ENCODE results near the gene MYOM1.

Gene MYOM1

DNA sequence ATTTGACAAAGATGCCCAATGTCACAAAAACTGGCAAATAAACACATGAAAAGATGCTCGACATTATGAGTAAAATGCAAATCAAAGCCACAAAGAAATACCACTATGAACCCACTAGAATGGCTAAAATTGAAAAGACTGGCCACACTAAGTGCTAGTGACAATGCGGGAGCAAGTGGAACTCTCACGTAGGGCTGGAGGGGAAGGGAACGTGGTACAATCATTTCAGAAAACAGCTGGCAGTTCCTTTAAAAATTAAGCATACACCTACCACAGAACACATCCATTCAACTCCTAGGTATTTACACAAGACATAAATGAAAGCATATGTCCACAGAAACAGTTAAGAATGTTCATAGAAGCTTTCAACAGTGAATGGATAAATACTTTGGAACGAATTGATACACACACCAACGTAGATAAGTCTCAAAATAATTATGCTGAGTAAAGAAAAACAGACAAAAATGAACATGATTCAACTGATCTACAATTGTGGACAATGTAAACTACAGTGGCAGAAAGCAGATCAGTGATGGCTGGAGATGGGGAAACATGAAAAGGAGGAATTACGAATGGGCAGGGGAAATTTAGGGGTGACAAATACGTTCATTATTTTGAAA lies 71.7 kb downstream of the MYOM1 start:
- DNase-seq, result no peak

DNA sequence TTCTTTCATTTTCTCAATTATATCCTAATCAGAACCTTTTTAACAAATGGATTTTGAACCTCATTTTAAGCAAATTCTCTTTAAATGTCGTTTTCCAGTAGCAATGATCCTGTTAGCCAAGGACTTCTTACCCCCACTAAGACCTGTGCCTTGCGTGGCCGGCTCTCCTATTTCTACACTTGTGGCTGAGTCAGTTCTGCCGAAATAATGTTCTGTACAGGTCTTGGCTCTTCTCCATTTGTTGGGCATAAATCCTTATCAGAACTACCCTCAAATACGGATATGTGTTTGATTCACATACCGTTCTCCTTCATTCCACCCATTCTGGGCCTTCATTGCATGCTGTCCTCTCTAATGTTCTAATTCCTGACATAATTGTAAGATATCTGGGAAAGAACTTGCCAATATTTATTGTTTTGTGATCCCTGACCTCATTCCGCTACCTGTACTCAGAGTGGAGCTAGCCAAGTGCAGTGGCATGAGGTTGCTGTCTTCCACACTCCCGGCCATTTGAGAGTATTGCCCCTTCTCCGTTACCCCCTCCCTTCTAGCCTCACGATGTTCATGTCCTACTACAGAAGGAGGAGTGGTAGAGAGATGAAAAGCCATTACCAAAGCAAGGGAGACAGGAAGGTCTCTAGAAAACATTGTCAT lies 78.7 kb downstream of the MYOM1 start:
- DNase-seq, result no peak

DNA sequence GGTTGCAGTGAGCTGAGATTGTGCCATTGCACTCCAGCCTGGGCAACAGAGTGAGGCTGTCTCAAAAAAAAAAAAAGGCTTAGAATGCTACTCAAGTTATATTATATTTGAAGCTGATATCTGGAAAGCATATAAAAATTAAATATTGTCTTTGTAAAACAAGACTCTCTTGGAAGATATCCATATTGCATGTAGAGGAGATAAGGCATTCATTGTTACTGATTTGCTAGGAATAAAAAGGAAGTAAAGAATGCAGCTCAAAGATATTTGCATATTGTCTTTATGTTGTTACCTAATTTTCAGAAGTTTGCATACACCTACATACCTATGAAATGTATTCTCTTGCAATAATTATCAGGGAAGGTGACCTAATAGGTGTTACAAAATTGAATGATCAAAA lies 79.4 kb downstream of the MYOM1 start:
- no peak for DNase-seq

DNA sequence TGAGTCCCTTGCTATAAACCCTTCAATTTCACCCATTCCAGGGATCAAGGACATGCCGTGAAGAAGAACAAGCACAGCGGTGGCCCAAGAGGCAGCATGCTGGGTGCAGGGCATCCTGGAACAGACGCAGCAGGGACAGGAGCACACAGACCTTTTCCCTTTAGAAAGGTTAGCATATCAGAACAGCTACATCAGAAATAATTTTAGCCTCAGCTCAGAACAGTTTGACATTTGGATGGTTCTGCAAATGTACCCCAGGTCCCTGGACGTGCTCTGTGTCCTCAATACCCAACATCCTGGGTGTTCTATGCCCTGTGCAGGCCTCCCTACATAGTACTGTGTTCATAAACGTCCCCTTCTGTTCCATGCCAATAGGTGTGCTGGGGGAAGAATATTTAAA lies 80.4 kb downstream of the MYOM1 start:
- DNase-seq, result no peak

DNA sequence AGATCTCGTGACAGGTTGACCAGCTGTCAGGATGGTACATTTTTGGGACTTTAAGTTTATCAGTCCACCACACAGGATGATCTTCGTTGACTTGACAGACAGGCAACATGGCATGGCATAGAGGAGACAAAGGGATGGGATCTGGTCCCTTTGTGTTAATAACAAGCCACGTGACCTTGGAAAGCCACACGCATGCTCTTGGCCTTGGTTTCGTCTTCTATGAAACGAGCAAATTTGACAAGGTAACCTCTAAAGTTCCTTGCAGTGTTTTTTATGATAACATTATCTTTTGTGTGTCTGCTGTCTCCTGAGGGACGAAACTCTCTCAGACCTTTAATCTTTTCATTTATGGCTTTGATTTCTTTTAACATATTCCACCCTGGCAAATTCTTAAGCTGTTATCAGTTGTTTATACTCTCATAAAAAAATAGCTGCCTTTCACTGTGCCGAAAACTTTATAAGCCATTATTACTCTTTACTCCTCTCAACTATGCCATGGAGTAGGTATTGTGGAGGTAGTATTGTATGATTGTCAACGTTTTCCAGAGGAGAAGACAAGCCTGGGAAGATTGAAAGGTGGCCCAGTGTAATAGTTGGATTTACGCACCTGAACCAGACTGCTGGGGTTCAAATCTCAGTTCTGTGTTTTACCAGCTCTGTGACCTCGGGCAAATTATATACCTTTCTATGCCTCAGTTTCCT lies 81.3 kb downstream of the MYOM1 start:
- DNase-seq, result no peak

DNA sequence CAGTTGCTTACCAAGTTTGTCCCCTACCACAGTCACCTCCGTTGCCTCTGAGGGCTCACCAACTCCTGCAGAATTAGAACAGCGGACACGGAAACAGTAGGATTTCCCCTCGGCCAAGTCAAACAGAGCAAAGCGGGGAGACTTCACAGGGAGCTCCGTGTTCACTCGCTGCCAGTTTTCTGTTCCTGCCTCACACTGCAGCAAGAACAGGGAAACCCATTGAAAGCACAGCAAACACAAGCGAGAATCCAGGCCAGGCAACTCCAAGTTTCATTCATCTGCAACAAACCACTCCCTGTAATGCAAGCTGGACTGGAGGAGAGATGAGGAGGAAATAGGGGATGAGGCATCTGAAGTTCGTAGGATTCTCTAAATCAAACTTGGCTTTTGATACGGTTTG lies 84.2 kb downstream of the MYOM1 start:
- DNase-seq, result no peak

DNA sequence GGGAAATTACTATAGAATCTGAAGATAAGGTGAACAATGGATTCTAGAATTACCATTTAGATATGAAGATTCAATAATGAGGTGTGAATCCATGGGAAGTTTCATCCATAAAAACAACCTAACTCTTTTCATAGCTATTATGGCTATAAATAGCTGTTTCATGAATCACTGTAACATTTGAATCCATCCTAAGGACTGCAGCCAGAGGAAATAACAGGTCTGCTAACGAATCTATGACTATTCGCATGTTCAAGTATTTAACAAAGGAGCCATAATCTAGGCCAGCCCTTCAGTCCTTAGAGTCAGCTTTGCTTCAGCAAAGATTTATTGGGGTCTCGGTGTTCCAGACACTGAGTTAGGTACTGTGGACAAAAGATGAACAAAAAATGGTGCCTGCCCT lies 87.1 kb downstream of the MYOM1 start:
- DNase-seq, result no peak

DNA sequence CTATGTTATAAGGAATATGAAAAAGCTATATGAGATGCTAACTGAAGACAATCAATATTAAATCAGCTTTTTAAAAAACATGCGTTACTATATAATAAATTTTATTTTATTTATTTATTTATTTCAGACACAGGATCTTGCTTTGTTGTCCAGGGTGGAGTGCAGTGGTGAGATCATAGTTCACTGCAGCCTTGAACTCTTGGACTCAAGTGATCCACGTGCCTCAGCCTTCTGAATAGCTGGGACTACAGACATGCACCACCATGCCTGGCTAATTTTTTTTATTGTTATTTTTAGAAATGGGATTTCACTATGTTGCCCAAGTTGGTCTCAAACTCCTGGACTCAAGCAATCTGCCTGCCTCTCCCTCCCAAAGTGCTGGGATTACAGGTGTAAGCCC lies 89.4 kb downstream of the MYOM1 start:
- no peak for DNase-seq

DNA sequence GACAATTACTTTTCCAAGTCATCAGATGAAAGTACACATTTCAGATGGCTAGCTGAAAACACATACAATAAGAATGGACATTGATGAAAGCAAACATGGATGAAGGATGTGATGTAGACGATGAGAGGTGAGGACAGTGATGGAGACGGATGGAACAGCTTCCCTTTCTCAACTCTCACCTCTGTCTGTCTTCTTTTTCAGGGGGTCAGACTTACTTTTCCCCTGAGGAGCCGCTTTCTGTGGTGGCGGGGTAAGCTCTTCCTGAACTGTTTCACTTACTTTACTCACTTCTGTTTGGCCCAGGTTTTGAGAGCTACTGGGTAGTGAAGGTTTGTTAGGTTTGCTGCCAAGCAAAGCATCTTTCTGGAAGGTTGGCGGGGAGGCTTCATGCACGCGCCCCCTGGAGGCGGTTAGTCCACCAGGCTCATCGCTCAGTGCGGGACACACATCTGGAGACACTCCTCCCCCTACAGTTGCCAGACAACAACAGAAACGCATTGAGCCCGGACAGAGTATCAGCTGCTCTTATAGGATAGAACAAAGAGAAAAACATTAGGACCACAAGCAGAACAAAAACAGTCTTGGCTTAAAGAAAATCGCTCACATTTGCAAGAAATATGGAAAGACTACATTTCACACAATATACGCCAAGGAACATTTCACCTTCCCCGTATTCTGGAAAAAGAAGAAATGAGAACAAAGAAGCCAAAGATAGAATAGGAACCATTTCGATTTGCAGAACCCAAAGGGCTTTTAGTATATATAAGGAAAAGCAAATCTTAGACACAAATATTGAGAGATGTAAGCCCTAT lies 90.5 kb downstream of the MYOM1 start:
- peak; percentile 45 for DNase-seq

DNA sequence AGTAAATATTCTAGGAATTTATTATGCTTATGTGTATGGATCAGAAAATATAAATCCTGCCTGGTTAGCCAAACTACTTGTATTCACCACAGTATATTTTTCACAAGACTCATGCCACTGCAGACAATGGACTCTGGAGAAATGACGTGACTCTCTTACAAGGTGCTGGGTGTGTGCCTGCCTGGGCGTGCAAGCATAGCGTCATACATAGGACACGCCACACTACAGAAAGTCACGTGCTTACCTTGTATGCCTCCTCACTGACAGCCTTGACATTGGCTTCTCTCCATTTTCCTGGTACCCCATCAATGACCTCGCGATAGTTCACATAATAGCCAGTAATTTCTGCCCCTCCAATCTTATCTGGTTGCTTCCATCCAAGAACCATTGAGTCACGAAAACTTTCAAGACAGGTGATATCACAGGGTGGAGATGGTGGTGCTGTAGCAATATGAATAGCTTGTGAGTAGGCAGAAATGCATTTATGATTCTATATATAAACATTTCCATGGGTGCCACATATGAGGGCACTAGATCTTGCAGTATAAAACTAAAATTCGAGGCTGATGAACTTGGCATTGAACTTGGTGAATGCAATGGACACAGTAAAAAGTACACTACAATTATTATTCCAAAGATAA lies 93.2 kb downstream of the MYOM1 start:
- no peak for DNase-seq

DNA sequence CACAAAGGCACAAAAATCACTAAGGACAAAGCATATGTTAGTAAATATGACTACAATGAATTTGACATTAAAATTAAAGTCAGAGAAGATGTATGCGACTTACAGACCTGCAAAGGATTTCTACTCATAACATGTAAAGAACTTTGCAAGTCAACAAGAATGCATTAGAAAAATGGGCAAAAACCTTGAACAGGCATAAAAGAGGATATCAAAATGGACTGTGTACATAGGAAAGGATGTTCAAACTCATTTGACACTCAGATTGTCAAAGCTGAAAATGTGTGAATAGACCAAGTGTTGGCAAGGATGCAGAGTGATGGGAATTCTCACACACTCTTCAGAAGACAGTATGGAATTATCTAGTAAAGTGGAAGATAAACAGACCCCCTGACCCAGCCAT lies 94.9 kb downstream of the MYOM1 start:
- DNase-seq, result no peak

DNA sequence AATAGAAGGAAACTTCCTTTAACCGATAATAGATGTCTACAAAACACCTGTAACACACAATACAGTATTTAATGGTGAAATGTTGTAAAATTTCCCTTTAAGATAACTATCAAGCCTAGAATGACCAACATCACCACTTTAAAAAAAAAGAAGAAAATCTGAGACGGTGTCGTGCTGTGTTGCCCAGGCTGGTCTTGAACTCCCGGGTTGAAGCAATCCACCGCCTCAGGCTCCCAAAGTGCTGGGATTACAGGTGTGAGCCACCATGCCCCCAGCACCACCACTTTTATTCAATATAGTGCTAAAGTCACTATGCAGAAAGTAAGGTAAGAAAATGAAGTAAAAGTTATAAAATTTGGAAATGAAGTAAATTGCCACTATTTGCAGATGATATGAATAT lies 96.9 kb downstream of the MYOM1 start:
- DNase-seq, result no peak

DNA sequence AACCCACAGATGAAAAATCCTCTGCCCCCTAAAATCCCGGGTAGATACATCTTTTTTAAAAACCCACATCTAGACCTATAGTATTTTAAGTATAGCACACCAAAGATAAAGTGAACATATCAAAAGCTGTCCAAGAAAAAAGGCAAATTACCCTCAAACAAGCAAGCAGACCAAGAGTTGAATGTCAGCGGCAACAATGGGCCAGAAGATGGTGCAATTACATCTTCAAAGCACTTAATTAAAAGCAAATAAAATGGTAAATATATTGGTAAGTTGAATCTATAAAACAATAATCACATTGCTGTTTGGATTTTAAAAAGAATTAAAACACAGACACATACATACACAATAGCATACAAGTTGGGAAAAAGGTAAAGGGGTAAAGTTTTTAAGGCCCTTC lies 98.5 kb downstream of the MYOM1 start:
- DNase-seq, result no peak

DNA sequence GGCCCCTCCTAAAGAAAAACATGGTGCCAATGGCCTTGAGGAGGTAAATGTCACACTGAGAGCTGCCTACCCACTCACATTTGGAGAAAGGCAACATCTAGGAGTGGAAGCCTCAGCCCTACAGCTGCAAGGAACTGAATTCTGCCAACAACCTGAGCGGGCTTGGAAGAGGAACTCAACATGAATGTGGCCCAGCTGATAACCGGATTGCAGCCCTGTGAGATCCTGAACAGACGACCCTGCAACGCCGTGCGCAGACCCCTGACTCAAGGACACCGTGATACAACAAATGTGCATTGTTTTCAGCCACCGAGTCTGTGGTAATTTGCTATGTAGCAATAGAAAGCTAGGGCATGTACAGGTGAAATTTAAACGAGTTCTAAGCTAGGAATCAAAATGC lies 99.4 kb downstream of the MYOM1 start:
- no peak for DNase-seq

DNA sequence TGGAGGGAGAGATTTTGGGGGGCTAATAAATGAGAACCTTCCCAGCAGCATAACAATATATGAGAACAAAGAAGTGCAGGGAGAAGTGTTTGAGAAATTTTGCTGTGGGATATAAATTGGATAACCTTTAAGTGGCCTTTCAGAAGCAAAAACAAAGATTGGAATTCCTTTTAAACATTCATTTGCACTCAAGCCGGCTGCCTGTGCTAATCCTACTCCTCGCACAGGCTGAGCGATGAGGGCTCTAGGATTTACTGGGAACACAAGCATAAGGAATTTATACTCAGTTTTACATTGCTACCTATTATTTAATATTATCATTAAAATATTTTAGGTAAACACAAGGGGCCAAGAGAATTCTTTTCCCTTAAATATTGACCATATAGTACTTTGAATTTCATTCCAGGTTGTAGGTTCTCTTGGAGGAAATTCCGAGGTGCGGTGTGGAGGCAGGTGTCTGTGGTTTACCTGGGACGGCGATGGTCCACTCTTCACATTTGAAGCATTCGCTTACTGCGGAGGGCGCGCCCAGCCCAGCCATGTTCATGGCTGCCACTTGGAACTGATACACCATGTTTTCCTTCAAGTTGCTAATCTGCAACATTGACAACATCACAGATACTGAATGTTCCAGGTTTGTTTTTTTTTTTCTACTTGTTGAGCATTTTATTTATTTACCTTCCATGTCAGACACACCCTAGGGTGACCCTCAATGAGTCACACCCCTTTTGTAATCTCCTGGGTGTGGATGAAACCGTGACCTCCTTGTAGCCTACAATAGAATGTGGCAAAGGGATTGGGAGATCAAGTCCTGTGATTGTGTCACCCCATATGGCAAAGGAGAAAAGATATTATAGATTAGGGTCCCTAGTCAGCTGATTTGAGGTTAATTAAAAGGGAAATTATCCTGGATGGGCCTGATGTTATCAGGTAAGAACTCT lies 100.1 kb downstream of the MYOM1 start:
- no peak for DNase-seq

DNA sequence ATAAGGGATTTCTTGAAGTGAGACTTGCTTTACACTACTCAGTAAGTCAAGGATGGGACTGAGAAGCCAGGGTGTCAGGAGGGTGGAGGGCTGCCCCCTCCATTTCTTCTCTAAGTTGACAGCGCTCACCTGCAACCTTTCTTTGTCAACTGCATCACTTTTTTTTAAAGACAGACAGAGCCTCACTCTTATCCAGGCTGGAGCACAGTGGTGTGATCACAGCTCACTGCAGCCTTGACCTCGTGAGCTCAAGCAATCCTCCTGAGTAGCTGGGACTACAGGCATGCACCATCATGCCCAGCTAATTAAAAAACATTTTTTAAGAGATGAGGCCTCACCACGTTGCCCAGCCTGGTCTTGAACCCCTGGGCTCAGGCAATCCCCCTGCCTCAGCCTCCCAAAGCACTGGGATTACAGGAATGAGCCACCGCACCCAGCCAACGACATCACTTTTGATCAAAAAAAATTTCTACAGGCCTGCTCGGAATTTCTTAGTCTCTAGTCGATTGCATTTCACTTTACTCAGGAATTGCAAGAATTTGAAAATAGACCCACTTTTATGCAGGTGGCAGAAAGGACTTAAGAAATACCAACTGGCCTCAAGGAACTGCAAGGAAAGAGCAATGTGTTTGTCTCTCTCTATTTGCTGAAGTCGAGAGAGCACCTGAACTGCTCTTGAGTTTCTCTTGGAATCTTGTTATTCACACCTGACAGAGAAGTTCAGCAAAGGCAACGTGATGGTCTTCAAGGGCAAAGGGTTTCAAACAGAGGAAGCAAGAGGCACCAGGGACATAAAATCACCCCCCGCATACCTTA lies 101.4 kb downstream of the MYOM1 start:
- no peak for DNase-seq

DNA sequence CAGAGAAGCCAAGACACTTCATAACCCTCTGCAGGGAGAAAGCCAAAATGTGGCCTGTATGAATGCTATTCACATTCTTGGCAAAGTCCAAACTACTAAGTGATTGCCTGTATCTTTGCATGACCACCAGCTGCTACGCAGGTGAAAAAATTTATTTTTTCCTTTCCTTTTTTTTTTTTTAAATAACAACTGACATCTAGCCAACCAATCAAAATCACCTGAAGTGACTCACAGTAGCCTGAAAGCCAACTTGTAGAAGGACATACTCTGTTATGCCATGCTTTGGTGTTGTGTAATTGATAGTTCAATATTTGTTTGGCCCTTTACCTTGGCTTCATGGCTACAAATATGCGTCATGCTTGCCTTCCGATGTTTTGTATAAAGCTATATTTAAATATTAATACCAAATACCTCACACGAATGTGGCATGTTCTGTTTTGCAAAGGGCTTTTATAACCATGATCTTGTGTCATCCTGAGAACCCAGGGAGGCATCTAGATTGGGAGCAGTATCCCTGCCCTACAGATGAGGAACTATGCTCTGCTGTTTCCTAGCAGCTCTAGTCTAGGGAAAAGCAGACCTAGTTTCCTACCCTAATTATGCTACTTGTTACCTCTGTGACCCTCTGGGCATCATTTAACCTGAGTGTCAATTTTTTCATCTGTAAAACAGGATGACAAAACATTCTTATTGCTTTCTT lies 102.1 kb downstream of the MYOM1 start:
- DNase-seq, result no peak

DNA sequence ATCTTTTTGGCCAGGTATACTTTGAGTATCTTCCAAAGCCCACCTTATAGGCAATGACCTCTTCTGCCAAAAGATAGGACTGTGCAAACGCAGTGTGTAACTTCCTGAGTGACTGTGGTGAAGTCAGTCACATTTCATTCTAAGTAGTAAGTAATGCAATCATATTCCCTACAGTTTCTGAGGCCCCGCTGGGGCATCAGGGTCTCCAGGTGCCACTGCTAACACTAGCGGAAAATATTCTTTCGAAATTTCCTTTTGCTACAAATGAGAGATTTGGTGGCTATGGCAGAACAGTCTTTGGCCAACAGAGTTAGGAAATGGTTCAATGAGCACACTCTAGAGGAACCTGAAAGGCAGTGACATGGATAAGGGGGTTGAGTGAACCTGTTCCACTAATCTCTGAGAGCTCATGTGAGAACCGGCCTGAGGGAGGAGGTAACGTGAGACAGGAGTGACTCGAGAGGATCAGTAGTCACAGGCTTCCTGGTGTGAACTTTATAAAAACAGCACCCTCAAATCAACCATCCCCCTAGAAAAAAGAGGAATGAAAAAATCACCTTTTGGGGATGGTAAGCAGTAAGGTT lies 104.2 kb downstream of the MYOM1 start:
- DNase-seq, result no peak

DNA sequence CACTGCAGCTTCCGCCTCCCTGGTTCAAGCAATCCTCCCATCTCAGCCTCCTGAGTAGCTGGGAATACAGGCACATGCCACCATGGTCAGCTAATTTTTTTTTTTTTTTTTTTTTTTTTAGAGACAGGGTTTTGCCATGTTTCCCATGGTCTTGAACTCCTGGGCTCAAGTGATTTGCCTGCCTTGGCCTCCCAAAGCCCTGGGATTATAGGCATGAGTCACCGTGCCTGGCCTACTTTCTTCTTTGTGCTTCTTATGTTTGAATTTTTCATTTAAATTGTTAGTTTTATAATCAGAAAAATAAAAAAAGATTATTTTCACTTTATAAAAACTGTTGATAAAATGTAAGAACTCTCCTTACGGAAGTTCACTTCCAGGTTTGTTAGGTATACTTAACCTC lies 105.3 kb downstream of the MYOM1 start:
- DNase-seq, result no peak

DNA sequence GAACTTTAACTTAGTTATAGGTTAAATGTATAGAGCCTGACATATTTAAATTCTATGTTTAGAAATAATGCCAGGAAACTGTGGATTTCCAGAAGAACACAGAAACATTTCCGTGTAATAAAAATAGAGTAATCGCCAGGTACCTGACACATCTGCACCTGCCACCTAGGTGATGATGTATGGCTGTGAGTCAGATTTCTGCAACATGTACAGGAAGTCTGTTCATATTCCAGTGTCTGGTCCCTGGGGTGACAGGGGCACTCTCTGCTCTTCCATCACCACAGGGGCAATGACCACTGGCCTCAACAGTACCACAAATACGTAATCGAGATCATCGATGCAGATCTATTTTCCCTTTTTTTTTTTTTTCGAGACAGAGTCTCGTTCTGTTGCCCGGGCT lies 105.7 kb downstream of the MYOM1 start:
- no peak for DNase-seq

Data from NCI-H2171 treated with DMSO at 0.1 percent for 48 hours (cell line).